NCI-H2227 treated with DMSO at 0.1 percent for 48 hours (cell line): ENCODE measurements around the gene C5orf58.

ENCODE experiments used
- DNase-seq: peaks from one replicate; lab custom pipeline; 2025; lab: John Stamatoyannopoulos, UW

Gene C5orf58

DNA sequence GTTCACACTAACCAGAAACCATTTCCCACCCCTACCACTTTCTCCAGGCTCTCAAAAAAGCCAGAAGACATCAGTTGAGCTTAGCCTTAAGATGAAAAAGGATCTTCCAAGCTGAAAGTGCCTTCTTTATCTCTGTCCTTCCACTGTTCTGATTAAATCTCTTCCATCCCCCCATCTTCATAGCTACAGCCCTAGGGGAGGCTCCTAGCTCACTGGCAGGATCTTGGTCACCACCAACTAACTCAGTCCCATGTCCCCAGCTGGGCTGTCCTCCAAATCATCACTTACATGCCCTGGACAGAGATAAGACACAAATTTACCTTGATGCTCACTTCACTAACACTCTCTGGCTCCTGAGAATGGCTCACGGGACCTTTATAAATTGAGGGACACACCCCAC lies 50.5 kb downstream of the C5orf58 start:
- no peak for DNase-seq

DNA sequence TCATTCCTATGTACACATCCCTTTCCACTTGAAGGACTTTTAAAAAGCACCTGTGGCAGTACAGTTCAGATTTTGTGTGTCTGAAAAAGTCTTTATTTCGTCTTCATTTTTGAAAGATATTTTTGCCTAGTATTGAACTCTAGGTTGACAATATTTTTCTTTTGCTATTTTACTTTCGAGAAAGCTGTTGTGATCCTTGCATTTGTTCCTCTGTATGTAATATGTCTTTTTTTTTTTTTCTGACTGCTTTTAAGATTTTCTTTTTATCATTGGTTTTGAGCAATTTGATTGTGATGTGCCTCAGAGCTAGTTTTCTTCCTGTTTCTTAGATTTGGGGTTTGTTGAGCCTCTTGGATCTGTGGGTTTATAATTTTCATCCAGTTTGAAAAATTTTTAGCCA lies 51.4 kb downstream of the C5orf58 start:
- no peak for DNase-seq

DNA sequence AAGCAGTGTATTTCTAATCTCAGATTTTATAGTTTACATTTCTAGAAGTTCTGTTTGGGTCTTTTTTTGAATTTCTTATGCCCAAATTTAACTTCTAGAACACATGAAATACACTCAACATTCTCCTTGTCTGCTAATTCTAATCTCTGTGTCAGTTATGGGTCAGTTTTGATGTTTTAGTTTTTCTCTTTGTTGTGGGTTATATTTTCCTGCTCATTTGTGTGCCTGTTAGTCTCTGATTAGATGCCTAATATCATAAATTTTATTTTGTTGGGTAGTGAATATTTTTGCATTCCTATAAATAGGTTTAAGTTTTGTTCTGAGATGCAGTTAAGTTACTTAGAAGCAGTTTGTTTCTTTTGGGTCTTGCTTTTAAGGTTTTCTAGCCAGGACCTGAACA lies 52.4 kb downstream of the C5orf58 start:
- no peak for DNase-seq

- DNase-seq: no peak
These were observed 53.7 kb downstream of the C5orf58 start for GRCh38 chr5:170286386-170286925.

- DNase-seq: no peak
These were observed 54.7 kb downstream of the C5orf58 start for GRCh38 chr5:170287532-170287931.

DNA sequence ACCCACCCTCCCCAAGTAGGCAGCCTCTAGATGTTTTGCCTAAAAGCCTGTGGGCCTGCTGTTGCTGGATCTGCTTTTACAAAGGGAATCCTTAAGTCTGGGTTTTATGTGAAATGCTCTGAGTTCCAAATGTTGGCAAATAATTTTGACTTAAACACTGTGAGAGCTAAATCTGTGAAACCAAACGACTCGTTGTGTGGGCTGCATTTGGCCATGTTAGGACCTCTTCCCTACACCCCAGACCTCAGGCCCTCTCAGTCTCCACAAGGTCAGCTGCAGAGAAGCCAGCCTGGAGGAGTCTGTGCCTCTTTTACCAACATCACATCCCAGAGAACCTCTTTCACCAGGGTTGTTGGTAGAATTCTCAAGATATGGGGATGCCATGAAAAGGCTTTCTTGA lies 55.4 kb downstream of the C5orf58 start:
- DNase-seq: no peak

DNA sequence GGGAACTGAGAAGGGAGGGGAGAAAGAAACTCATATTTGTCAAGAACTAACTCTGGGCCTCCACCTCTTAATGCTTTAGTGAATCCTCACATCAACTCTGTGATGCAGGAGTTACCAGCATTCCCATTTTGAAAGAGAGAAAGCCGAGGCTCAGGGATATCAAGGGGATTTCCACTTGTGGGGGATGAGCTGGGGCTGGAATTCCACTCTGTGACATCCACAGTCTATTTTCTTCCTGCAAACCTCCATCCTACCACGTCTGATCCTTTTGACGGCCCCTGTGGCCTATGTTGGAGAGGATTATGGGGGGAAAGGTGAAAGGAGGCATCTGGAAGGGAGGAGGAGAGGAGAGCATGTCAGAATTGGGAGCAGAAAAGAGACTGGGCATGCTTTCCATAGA lies 55.8 kb downstream of the C5orf58 start:
- DNase-seq: no peak

DNA sequence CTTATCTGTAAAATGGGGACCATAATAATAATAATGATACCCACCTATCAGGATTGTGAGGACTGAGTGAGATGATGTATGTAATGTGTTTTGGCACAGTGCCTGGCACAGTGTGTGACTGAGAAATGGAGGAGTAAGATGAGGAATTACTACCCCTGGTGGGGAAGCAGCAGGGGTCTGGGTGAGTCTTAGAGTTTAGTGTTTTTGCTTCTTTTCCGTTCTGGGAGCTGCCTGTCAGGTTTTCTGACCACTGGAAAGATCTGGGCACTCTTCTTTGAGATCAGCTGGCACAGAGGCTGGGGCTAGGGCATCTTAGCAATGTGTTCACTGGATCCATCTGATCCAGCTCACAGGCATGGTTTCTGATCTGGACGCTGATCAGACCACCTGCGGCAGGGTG lies 56.3 kb downstream of the C5orf58 start:
- no peak for DNase-seq

- DNase-seq: no peak
These were observed 57.0 kb downstream of the C5orf58 start for GRCh38 chr5:170289764-170290163.

- no peak for DNase-seq
These were observed 57.7 kb downstream of the C5orf58 start for GRCh38 chr5:170290498-170290897.

DNA sequence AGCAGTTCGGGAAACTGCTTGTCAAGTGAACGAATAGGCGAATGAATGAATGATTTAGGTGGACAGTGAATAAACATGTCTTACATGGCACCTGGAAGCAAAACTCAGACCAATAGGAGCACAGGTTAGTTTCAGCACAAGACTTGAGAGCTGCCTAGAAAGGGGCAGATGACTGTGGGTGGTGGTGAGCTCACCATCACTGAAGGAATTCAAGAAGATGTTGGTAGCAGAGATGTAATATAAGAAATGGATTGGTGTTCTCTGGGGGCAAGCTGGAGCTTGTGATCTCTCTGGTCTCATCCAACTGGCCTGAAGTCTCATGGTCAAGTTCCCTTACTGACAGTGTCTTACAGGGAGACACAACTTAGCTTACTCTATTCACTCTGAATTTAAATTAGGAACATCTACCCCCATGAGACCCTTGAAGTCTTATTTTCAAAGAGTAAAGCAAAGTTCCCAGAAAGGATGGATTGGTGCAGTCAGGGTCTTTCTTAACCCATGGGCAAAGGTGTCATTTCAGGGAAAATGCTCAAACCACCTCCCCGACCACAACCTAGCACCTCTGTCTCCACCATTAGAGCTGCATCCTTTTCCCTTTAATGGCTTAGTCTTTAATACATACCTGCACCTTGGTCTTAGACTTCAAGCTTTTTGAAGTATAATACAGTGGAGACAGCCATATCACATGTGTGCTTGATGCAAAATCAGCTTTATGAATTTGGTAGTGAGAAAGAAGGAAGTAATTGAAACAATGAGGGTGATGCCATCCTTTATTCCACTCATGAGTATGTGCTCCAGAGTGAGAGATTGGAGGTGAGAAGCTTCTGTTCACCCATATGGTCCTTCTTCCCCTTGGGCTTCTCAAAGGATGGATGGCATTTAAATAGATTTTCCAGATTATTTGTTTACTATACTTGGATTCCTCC lies 59.7 kb downstream of the C5orf58 start:
- DNase-seq: no peak

- DNase-seq: no peak
These were observed 60.5 kb downstream of the C5orf58 start for GRCh38 chr5:170293273-170293672.

- DNase-seq: no peak
These were observed 61.3 kb downstream of the C5orf58 start for GRCh38 chr5:170294057-170294456.

- no peak for DNase-seq
These were observed 61.8 kb downstream of the C5orf58 start for GRCh38 chr5:170294556-170294955.
